GM12873 (cell line): ENCODE results near the gene MVD.

ENCODE experiments used
- CTCF ChIP-seq: IDR thresholded peaks from 2 replicates; pipeline ENCODE4 v1.5.1; 2012; ENCODE audit warnings: low read depth, mild to moderate bottlenecking, moderate library complexity, low read length, control low read depth; ENCODE audit not compliant: insufficient read depth; ENCODE audit errors: missing control alignments

Gene MVD

GRCh38 chr16:88617268-88618031 is 45.4 kb downstream of the MVD start:
- no peak for TF ChIP-seq CTCF

DNA sequence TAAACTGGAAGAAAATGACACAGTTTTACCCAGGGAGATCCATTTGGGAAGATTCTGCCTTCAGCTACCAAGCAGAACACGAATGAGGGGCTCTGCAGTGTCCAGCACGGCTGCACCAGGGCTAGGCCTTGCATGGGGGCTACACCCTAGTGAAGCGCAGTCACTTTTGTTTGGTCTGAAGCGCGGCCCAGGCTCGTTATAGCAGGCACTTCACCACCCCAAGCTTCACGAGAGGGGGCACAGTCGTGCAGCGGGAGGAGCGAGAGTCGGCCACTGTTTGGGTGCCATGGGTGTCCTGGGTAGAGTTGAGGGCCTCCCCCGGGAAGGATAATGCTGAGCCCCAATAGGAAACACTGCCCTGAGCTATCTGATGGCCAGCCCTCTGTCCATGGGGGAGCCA is 46.2 kb downstream of the MVD start:
- no peak for TF ChIP-seq CTCF

DNA sequence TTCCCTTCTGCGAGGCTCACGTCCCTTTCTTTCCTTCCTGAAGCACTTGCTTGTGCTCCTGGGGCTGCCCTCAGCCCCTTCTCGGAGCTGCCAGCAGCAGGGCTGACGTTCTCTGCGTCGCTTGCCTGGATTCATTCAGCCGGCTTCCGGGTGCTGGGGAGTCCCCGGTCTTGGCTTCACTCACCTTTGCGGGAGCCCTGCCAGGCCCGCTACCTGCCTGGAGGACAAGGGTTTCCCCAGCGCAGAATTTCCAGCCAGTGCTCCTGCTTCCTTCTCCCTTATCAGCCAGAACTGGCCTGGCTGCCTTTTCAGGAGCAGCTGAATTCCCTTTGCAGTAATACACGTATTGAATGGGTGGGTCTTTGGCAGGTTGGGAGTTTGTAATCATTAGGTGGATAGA is 46.6 kb downstream of the MVD start:
- no peak for TF ChIP-seq CTCF

GRCh38 chr16:88614818-88615580 is 47.9 kb downstream of the MVD start:
- no peak for TF ChIP-seq CTCF

- TF ChIP-seq CTCF, result no peak
These were observed 48.7 kb downstream of the MVD start for GRCh38 chr16:88613911-88614817.

DNA sequence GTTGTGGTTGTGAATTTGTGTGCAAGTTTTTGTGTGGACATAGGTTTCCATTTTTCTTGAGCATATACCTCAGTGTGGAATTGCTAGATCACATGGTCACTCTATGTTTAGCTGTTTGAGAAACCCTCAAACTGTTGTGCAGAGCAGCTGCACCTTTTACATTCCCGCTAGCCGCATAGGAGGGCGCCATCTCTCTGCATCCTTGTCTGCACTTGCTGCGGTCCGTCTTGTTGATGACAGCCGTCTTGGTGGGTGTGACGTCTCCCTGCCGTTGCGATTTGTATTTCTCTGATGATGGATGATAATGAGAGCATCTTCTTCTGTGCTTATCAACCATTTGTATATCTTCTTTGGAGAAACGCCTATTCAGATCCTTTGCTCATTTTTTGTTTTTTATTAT is 49.6 kb downstream of the MVD start:
- TF ChIP-seq CTCF, result no peak
